CD14-positive monocyte (primary cell): ENCODE measurements around the gene EPSTI1. TPM values are rescaled to one million over a fixed set of nuclear protein-coding genes. Genes with fewer than 3 reads are reported as not detected.

Source experiments
- DNase-seq, 3 donors: peaks; one replicate each; pipeline ENCODE4 v3.0.0-alpha.2; 2011 to 2022
- H2AFZ ChIP-seq: 2 replicates; pipeline ENCODE4 v1.6.0; 2012; ENCODE audit warnings: mild to moderate bottlenecking, low read depth, low read length, inconsistent platforms; ENCODE audit not compliant: insufficient read depth, poor library complexity, severe bottlenecking
- H3K27ac ChIP-seq, 2 donors: 1 replicate in 1 of 2; 2 replicates in 1 of 2; pipeline ENCODE4 v1.5.1; 2012 to 2013; ENCODE audit warnings: low read length in 2 of 2, control low read depth in 1 of 2, inconsistent platforms in 1 of 2, low read depth in 1 of 2, mild to moderate bottlenecking in 1 of 2
- H3K27me3 ChIP-seq, 2 donors: one replicate each; pipeline versions ENCODE4 v1.6.0 to v1.6.1; 2011 to 2013; ENCODE audit warnings: low read length in 2 of 2; ENCODE audit not compliant: control insufficient read depth in 2 of 2, insufficient read depth in 2 of 2
- H3K36me3 ChIP-seq, 2 donors: replicated peaks in 1 of 2; 1 replicate in 1 of 2; 2 replicates in 1 of 2; pipeline versions ENCODE4 v1.5.1 to v1.6.1; 2012 to 2013; ENCODE audit warnings: low read length in 2 of 2, control low read depth in 1 of 2, inconsistent platforms in 1 of 2, mild to moderate bottlenecking in 1 of 2; ENCODE audit not compliant: insufficient read depth in 2 of 2, control insufficient read depth in 1 of 2
- H3K4me1 ChIP-seq, 2 donors: 1 replicate in 1 of 2; 2 replicates in 1 of 2; pipeline versions ENCODE4 v1.5.1 to v1.6.1; 2012 to 2013; ENCODE audit warnings: low read length in 2 of 2, control low read depth in 1 of 2, inconsistent platforms in 1 of 2, mild to moderate bottlenecking in 1 of 2, moderate library complexity in 1 of 2; ENCODE audit not compliant: insufficient read depth in 2 of 2, control insufficient read depth in 1 of 2
- H3K4me2 ChIP-seq: replicated peaks from 2 replicates; pipeline ENCODE3; 2012; ENCODE audit warnings: low read length, moderate library complexity, mild to moderate bottlenecking; ENCODE audit not compliant: poor library complexity, severe bottlenecking; ENCODE audit errors: extremely low read depth
- H3K4me3 ChIP-seq, 3 experiments: fragments of 200-600 bp in 1 of 3; sonication (generic) in 1 of 3; replicated peaks in 1 of 3; 1 replicate in 2 of 3; 2 replicates in 1 of 3; pipeline ENCODE4 v1.5.1; 2011 to 2013; ENCODE audit warnings: low read length in 3 of 3, mild to moderate bottlenecking in 3 of 3, control low read depth in 2 of 3, low read depth in 2 of 3, inconsistent platforms in 1 of 3, moderate library complexity in 1 of 3
- H3K79me2 ChIP-seq: 2 replicates; pipeline ENCODE4 v1.6.0; 2012; ENCODE audit warnings: mild to moderate bottlenecking, control low read depth, inconsistent platforms, low read length, moderate library complexity; ENCODE audit not compliant: insufficient read depth
- H3K9ac ChIP-seq: 2 replicates; pipeline ENCODE4 v1.6.0; 2017; ENCODE audit warnings: low read length, mild to moderate bottlenecking; ENCODE audit not compliant: insufficient read depth, poor library complexity, severe bottlenecking
- H3K9me3 ChIP-seq, 2 donors: replicated peaks in 1 of 2; 1 replicate in 1 of 2; 2 replicates in 1 of 2; pipeline versions ENCODE4 v1.5.1 to v1.6.1; 2012 to 2013; ENCODE audit warnings: low read length in 2 of 2, control low read depth in 1 of 2; ENCODE audit not compliant: control insufficient read depth in 1 of 2, insufficient read depth in 1 of 2
- H4K20me1 ChIP-seq: 2 replicates; pipeline ENCODE4 v1.6.0; 2012; ENCODE audit warnings: mild to moderate bottlenecking, low read length, control low read depth, moderate library complexity; ENCODE audit not compliant: insufficient read depth
- H3K27ac Mint-ChIP-seq, 7 donors: one replicate each; pipeline ENCODE4 v1.8.0; 2020; ENCODE audit warnings: mild to moderate bottlenecking in 7 of 7, mixed read lengths in 7 of 7, moderate library complexity in 6 of 7, inconsistent platforms in 2 of 7
- H3K27me3 Mint-ChIP-seq, 3 donors: one replicate each; pipeline ENCODE4 v1.8.0; 2021 to 2022; ENCODE audit warnings: low read depth in 3 of 3, mild to moderate bottlenecking in 3 of 3, mixed read lengths in 3 of 3, moderate library complexity in 3 of 3, inconsistent platforms in 1 of 3
- H3K36me3 Mint-ChIP-seq, 2 donors: one replicate each; pipeline ENCODE4 v1.8.0; 2020; ENCODE audit warnings: mixed read lengths in 2 of 2, inconsistent platforms in 1 of 2, mild to moderate bottlenecking in 1 of 2
- H3K4me1 Mint-ChIP-seq: one replicate; pipeline ENCODE4 v1.8.0; 2020; ENCODE audit warnings: mild to moderate bottlenecking, mixed read lengths
- H3K4me3 Mint-ChIP-seq, 2 donors: one replicate each; pipeline ENCODE4 v1.8.0; 2020; ENCODE audit warnings: mild to moderate bottlenecking in 2 of 2, mixed read lengths in 2 of 2, moderate library complexity in 1 of 2
- H3K9me3 Mint-ChIP-seq, 7 donors: one replicate each; pipeline ENCODE4 v1.8.0; 2020 to 2022; ENCODE audit warnings: mixed read lengths in 7 of 7, mild to moderate bottlenecking in 6 of 7, moderate library complexity in 6 of 7, inconsistent platforms in 2 of 7
- CTCF ChIP-seq: fragments of 200-600 bp; IDR thresholded peaks from one replicate; pipeline ENCODE4 v1.8.0; 2022; ENCODE audit warnings: antibody characterized with exemption, mild to moderate bottlenecking
- WGBS: methylation state at CpG from one replicate; pipeline ENCODE4 v1.1.5; 2013; ENCODE audit warnings: missing lambda C conversion rate; ENCODE audit not compliant: insufficient coverage; 5-methylcytosine and 5-hydroxymethylcytosine counted together
- intact Hi-C, 2 donors: fragments of 100-400 bp; cut with micrococcal nuclease; formaldehyde crosslinking; loops; one replicate each; pipeline versions ENCODE4 v1.15.0 to v1.15.1; 2023
- polyA plus RNA-seq, 3 donors: library from polyadenylated mRNA; depleted of rRNA in 1 of 3; unstranded in 2 of 3; stranded (reverse) in 1 of 3; fragments of 300-500 nt in 2 of 3; fragments of >200 nt in 1 of 3; fragmentation: Illumina TruSeq in 2 of 3; gene quantifications; 1 replicate in 2 of 3; 2 replicates in 1 of 3; pipeline ENCODE4 v1.2.3, GENCODE V29; 2012 to 2021

EPSTI1 gene
- polyA plus RNA-seq, 3 donors = 14.6 to 19.9 (median 16.4) TPM

- H3K4me1 Mint-ChIP-seq = peaks cover 3% of the 10 kb centered on the region
- H2AFZ ChIP-seq = no peak overlapping the region
- WGBS = 94% methylated on average over 5 of the region's 5 CpGs
- no peak overlapping the region for H3K27ac Mint-ChIP-seq
- no peak for DNase-seq
- peaks cover 0 to 6% (median 3%) of the 10 kb centered on the region in 7 donors for H3K9me3 Mint-ChIP-seq
- peaks cover 40 to 70% of the 10 kb centered on the region in 2 donors for H3K36me3 Mint-ChIP-seq
- H3K4me2 ChIP-seq = no peak overlapping the region
- no peaks in the 10 kb centered on the region for H3K9me3 ChIP-seq
- H3K27me3 ChIP-seq = no peaks in the 10 kb centered on the region
- H3K4me1 ChIP-seq = no peaks in the 10 kb centered on the region
- TF ChIP-seq CTCF = no peak
- peaks cover 0 to 2% (median 0%) of the 10 kb centered on the region in 3 donors for H3K27me3 Mint-ChIP-seq
- no peak overlapping the region for H3K4me3 Mint-ChIP-seq
- H3K36me3 ChIP-seq = peaks cover 20 to 48% of the 10 kb centered on the region in 2 donors
- H3K4me3 ChIP-seq = no peak overlapping the region
- intact Hi-C loops = no loop called here
- H3K27ac ChIP-seq = no peak overlapping the region
- no peak overlapping the region for H3K9ac ChIP-seq
- H3K79me2 ChIP-seq = no peaks in the 10 kb centered on the region
- peaks cover 19% of the 10 kb centered on the region for H4K20me1 ChIP-seq
These were observed 67.7 kb downstream of the EPSTI1 start for GRCh38 chr13:42924344-42924743.

- Histone ChIP-seq H3K79me2 (no peaks in the 10 kb centered on the region), H3K36me3 (peaks cover 6 to 36% of the 10 kb centered on the region in 2 donors), H3K4me3 (no peak overlapping the region), H3K4me2 (no peak overlapping the region), H3K27me3 (no peaks in the 10 kb centered on the region), H3K27ac (no peak overlapping the region), H3K9me3 (no peaks in the 10 kb centered on the region), H3K9ac (no peak overlapping the region), H4K20me1 (no peaks in the 10 kb centered on the region), H2AFZ (no peak overlapping the region), H3K4me1 (no peaks in the 10 kb centered on the region)
- WGBS = no CpG with 5 or more reads among the region's 4 CpGs
- intact Hi-C loops = no loop called here
- no peak overlapping the region for H3K27ac Mint-ChIP-seq
- DNase-seq = no peak
- peaks cover 0 to 3% (median 0%) of the 10 kb centered on the region in 7 donors for H3K9me3 Mint-ChIP-seq
- no peak overlapping the region for H3K4me3 Mint-ChIP-seq
- no peaks in the 10 kb centered on the region for H3K27me3 Mint-ChIP-seq
- TF ChIP-seq CTCF = no peak
- peaks cover 31 to 51% of the 10 kb centered on the region in 2 donors for H3K36me3 Mint-ChIP-seq
- H3K4me1 Mint-ChIP-seq = no peaks in the 10 kb centered on the region
These were observed 84.3 kb downstream of the EPSTI1 start for GRCh38 chr13:42907745-42908144.
